NT2/D1 (cell line): Measurements from ENCODE around the gene IL1R2.

Experiments
- DNase-seq: peaks from one replicate; pipeline ENCODE4 v3.0.0-alpha.2; 2011; ENCODE audit warnings: low read depth, low spot score
- H3K27me3 ChIP-seq: 2 replicates; pipeline ENCODE4 v1.6.0; 2011; ENCODE audit warnings: mild to moderate bottlenecking; ENCODE audit not compliant: insufficient read length, insufficient read depth
- H3K36me3 ChIP-seq: 2 replicates; pipeline ENCODE4 v1.6.1; 2011; ENCODE audit warnings: mild to moderate bottlenecking, low read length, mixed read lengths; ENCODE audit not compliant: insufficient read depth, insufficient read length
- H3K4me1 ChIP-seq: 2 replicates; pipeline ENCODE4 v1.5.1; 2011; ENCODE audit not compliant: insufficient read depth, insufficient read length
- H3K4me3 ChIP-seq: 2 replicates; pipeline ENCODE4 v1.5.1; 2011; ENCODE audit warnings: low read depth; ENCODE audit not compliant: insufficient read length
- H3K9ac ChIP-seq: 2 replicates; pipeline ENCODE4 v1.6.0; 2011; ENCODE audit warnings: low read depth; ENCODE audit not compliant: insufficient read length
- H3K9me3 ChIP-seq: 2 replicates; pipeline ENCODE4 v1.5.1; 2011; ENCODE audit warnings: mild to moderate bottlenecking, low read length; ENCODE audit not compliant: insufficient read depth
- SUZ12 ChIP-seq: IDR thresholded peaks from 2 replicates; pipeline ENCODE4 v1.6.1; 2011; ENCODE audit not compliant: insufficient read length, insufficient read depth; ENCODE audit errors: extremely low read depth
- YY1 ChIP-seq: IDR thresholded peaks from 2 replicates; pipeline ENCODE4 v1.6.1; 2011; ENCODE audit not compliant: insufficient read length, insufficient read depth
- ZNF274 ChIP-seq: IDR thresholded peaks from 2 replicates; pipeline ENCODE4 v1.6.1; 2011; ENCODE audit warnings: mild to moderate bottlenecking, low read depth, low read length

Gene IL1R2

GRCh38 chr2:101967826-101968513 is 23.8 kb upstream of the IL1R2 start:
- Histone ChIP-seq H3K36me3 (no peaks in the 10 kb centered on the region), H3K4me3 (no peak overlapping the region), H3K9ac (no peak overlapping the region), H3K27me3 (no peaks in the 10 kb centered on the region), H3K4me1 (peaks cover 11% of the 10 kb centered on the region), H3K9me3 (peaks cover 45% of the 10 kb centered on the region)
- no peak for DNase-seq
- TF ChIP-seq SUZ12 (no peak), ZNF274 (no peak), YY1 (no peak)

- peak; percentile 81 for DNase-seq
- Histone ChIP-seq H3K27me3 (no peaks in the 10 kb centered on the region), H3K36me3 (no peaks in the 10 kb centered on the region), H3K9ac (no peak overlapping the region), H3K4me3 (no peak overlapping the region), H3K9me3 (peaks cover 53% of the 10 kb centered on the region), H3K4me1 (peaks cover 7% of the 10 kb centered on the region)
- TF ChIP-seq YY1, result no peak
- TF ChIP-seq SUZ12, result no peak
- no peak for TF ChIP-seq ZNF274
Measured at GRCh38 chr2:101969723-101970122, 22.0 kb upstream of the IL1R2 start.

- Histone ChIP-seq H3K4me3 (no peak overlapping the region), H3K4me1 (peaks cover 6% of the 10 kb centered on the region), H3K27me3 (no peaks in the 10 kb centered on the region), H3K36me3 (no peaks in the 10 kb centered on the region), H3K9ac (no peak overlapping the region), H3K9me3 (peaks cover 53% of the 10 kb centered on the region)
- DNase-seq, result no peak
- no peak for TF ChIP-seq ZNF274
- no peak for TF ChIP-seq SUZ12
- TF ChIP-seq YY1, result no peak
Measured at GRCh38 chr2:101970901-101971300, 20.9 kb upstream of the IL1R2 start.

GRCh38 chr2:101971836-101972235 is 19.9 kb upstream of the IL1R2 start:
- no peak overlapping the region for H3K4me3 ChIP-seq
- no peak for DNase-seq
- TF ChIP-seq ZNF274, result no peak
- H3K9me3 ChIP-seq, result peaks cover 53% of the 10 kb centered on the region
- H3K4me1 ChIP-seq, result peaks cover 6% of the 10 kb centered on the region
- no peak overlapping the region for H3K9ac ChIP-seq
- no peaks in the 10 kb centered on the region for H3K36me3 ChIP-seq
- no peaks in the 10 kb centered on the region for H3K27me3 ChIP-seq

- H3K4me1 ChIP-seq, result peaks cover 6% of the 10 kb centered on the region
Measured at GRCh38 chr2:101972621-101973434, 18.9 kb upstream of the IL1R2 start.

GRCh38 chr2:101974663-101975062 is 17.1 kb upstream of the IL1R2 start:
- Histone ChIP-seq H3K36me3 (no peaks in the 10 kb centered on the region), H3K4me3 (no peak overlapping the region), H3K4me1 (peaks cover 11% of the 10 kb centered on the region), H3K9me3 (peaks cover 41% of the 10 kb centered on the region), H3K9ac (peak overlapping the region; percentile 17), H3K27me3 (no peaks in the 10 kb centered on the region)
- TF ChIP-seq ZNF274, result no peak
- TF ChIP-seq YY1, result no peak
- no peak for TF ChIP-seq SUZ12
- DNase-seq, result peak; percentile 60

More at GRCh38 chr2:101972621-101973434, 18.9 kb upstream of the IL1R2 start:
- H3K4me3 ChIP-seq, result no peak overlapping the region
- H3K9ac ChIP-seq, result no peak overlapping the region
- no peak for DNase-seq
- no peaks in the 10 kb centered on the region for H3K27me3 ChIP-seq
- H3K36me3 ChIP-seq, result no peaks in the 10 kb centered on the region
- no peak for TF ChIP-seq SUZ12
- no peak for TF ChIP-seq ZNF274
- TF ChIP-seq YY1, result no peak
- H3K9me3 ChIP-seq, result peaks cover 53% of the 10 kb centered on the region

GRCh38 chr2:101975171-101975870 is 16.4 kb upstream of the IL1R2 start:
- no peak overlapping the region for H3K4me3 ChIP-seq
- H3K9ac ChIP-seq, result no peak overlapping the region
- peaks cover 11% of the 10 kb centered on the region for H3K4me1 ChIP-seq
- peaks cover 35% of the 10 kb centered on the region for H3K9me3 ChIP-seq
- no peak for DNase-seq
- no peaks in the 10 kb centered on the region for H3K27me3 ChIP-seq
- H3K36me3 ChIP-seq, result no peaks in the 10 kb centered on the region
- TF ChIP-seq SUZ12 (no peak), YY1 (no peak), ZNF274 (no peak)
